Panc1 (cell line): ENCODE results near the gene ITGB3. TPM values are rescaled to one million over a fixed set of nuclear protein-coding genes. Genes with fewer than 3 reads are reported as not detected.

Experiments used
- ATAC-seq: fragments of 200-7000 bp; cut with Tn5 transposase; 2 replicates; pipeline ENCODE4 v1.9.1; 2020; ENCODE audit warnings: mild to moderate bottlenecking, moderate library complexity
- BruUV-seq: library from RNA; stranded (reverse); fragments of 400-500 nt; replicated peaks from 2 replicates; lab custom pipeline; 2021; lab: Mats Ljungman, UMichigan
- CTCF ChIA-PET: fragments of 300-600 bp; sonication (Branson Sonifier 250); formaldehyde crosslinking; loops from one replicate; lab custom pipeline; 2022; ENCODE audit warnings: antibody characterized with exemption; lab: Charles Lee
- POLR2A ChIA-PET: fragments of 300-600 bp; sonication (Branson Sonifier 250); formaldehyde crosslinking; loops from one replicate; lab custom pipeline; 2022; ENCODE audit warnings: antibody characterized with exemption; lab: Charles Lee
- DNase-seq: peaks from one replicate; pipeline ENCODE4 v3.0.0-alpha.2; 2010; ENCODE audit warnings: low read depth, low spot score
- H3K27ac ChIP-seq: 2 replicates; pipeline ENCODE4 v1.5.1; 2011; ENCODE audit warnings: mild to moderate bottlenecking, low read length, inconsistent platforms
- H3K27me3 ChIP-seq: fragments of 200-500 bp; sonication (Bioruptor generic); 2 replicates; pipeline ENCODE4 v1.6.0; 2014; ENCODE audit warnings: low read length, inconsistent platforms; ENCODE audit not compliant: control insufficient read depth, insufficient read depth
- H3K36me3 ChIP-seq: fragments of 200-500 bp; sonication (Bioruptor generic); 2 replicates; pipeline ENCODE4 v1.5.1; 2014; ENCODE audit warnings: inconsistent platforms, mild to moderate bottlenecking, low read length, moderate library complexity; ENCODE audit not compliant: control insufficient read depth, insufficient read depth
- H3K4me1 ChIP-seq: 2 replicates; pipeline ENCODE4 v1.5.1; 2011; ENCODE audit warnings: inconsistent platforms, mild to moderate bottlenecking, low read length, moderate library complexity; ENCODE audit not compliant: control insufficient read depth, insufficient read depth
- H3K4me3 ChIP-seq, 2 experiments: 2 replicates each; pipeline ENCODE4 v1.5.1; 2011 to 2012; ENCODE audit warnings: low read depth in 2 of 2, low read length in 2 of 2, mild to moderate bottlenecking in 2 of 2, inconsistent platforms in 1 of 2, moderate library complexity in 1 of 2
- H3K9me3 ChIP-seq: fragments of 200-500 bp; sonication (Bioruptor generic); 2 replicates; pipeline ENCODE4 v1.5.1; 2014; ENCODE audit warnings: low read depth, mild to moderate bottlenecking, inconsistent platforms, low read length, moderate library complexity; ENCODE audit not compliant: control insufficient read depth, insufficient read depth
- POLR2AphosphoS5 ChIP-seq: IDR thresholded peaks from 2 replicates; pipeline ENCODE4 v1.6.1; 2012; ENCODE audit warnings: mild to moderate bottlenecking, low read depth, low read length, moderate library complexity
- SIN3A ChIP-seq: IDR thresholded peaks from 2 replicates; pipeline ENCODE4 v1.6.1; 2012; ENCODE audit warnings: low read depth, mild to moderate bottlenecking, low read length, moderate library complexity, borderline replicate concordance; ENCODE audit not compliant: insufficient read depth
- TCF7L2 ChIP-seq: IDR thresholded peaks from 2 replicates; pipeline ENCODE4 v1.6.1; 2011; ENCODE audit warnings: mild to moderate bottlenecking, low read depth, low read length, inconsistent platforms
- in situ Hi-C: cut with HindIII; loops from 2 replicates; pipeline ENCODE4 v1.10.0; 2016; ENCODE audit warnings: low sequenced_read_pairs, low pct_unique_long_range_greater_than_20kb
- intact Hi-C: fragments of 100-400 bp; cut with micrococcal nuclease; formaldehyde crosslinking; loops from one replicate; pipeline ENCODE4 v1.10.0; 2022; ENCODE audit not compliant: unreplicated experiment
- total RNA-seq: library from RNA; stranded (reverse); gene quantifications from one replicate; pipeline ENCODE4 v1.2.1, GENCODE V29; 2021; ENCODE audit not compliant: unreplicated experiment
- TF ChIP-seq, protein P1 (sequence below), 2 experiments: IDR thresholded peaks; 2 replicates each; pipeline ENCODE4 v1.6.1; 2011 to 2012; ENCODE audit warnings: low read depth in 2 of 2, control low read depth in 1 of 2, low read length in 1 of 2, mild to moderate bottlenecking in 1 of 2, moderate library complexity in 1 of 2; ENCODE audit not compliant: insufficient read depth in 1 of 2
- TF ChIP-seq, protein P2 (sequence below): fragments of 450-650 bp; IDR thresholded peaks from 2 replicates; pipeline ENCODE4 v1.5.1; 2017; ENCODE audit warnings: mild to moderate bottlenecking

ITGB3 gene
- total RNA-seq, 1 experiment from 2014 or later = 17.6 TPM

DNA sequence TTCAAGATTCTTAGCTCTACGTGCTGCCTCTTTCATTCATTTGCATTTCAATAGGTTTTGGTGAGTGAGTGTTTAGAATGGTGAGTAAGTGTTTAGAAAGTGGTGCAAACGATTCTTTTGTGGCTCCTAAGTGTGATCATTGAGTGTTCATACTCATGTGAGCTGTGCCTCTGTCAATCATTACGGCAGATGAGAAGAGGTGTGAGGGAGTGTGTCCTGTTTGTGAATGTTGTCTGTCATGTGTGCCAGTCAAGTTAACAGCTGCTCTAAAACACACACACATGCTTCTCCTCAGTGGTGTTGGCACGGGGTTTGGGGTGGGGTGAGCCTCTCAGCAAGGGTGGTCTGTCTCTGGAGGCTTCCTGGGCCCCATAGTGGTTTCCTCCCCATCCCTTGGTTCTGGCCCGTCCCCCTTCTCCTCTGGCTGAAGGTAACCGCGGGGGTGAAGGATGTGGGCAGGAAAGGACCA lies 33.1 kb upstream of the ITGB3 start:
- in situ Hi-C loops = no loop called here

DNA sequence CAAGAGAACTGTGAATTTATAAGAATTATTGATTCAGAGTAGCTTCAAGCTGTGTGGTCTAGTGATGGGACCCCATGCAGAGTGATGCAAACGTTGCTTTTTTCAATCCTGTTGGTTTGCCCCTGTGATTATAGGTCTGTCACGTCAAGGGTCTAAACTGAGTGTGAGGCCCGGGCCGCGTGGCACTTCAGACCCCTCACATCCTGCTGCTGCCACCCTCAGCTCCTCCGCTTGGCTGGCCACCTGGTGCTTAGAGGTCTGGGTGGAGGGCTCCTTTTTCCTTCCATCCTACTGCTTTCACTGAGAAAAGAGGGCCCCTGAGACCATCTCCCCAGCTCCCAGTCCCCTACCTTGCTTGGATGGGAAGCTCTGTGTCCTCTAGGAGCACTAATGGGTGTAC lies 32.5 kb upstream of the ITGB3 start:
- Histone ChIP-seq H3K4me1 (peaks cover 3% of the 10 kb centered on the region; the same call in 1 of the 2 replicates), H3K36me3 (no peaks in the 10 kb centered on the region), H3K4me3 (no peak overlapping the region), H3K27ac (no peak overlapping the region), H3K27me3 (no peaks in the 10 kb centered on the region), H3K9me3 (no peaks in the 10 kb centered on the region)
- no peak for ATAC-seq
- CTCF ChIA-PET = no interaction called here
- POLR2A ChIA-PET = no interaction called here
- TF ChIP-seq SIN3A (no peak), POLR2AphosphoS5 (no peak), TCF7L2 (no peak)
- TF ChIP-seq, protein P1, sequence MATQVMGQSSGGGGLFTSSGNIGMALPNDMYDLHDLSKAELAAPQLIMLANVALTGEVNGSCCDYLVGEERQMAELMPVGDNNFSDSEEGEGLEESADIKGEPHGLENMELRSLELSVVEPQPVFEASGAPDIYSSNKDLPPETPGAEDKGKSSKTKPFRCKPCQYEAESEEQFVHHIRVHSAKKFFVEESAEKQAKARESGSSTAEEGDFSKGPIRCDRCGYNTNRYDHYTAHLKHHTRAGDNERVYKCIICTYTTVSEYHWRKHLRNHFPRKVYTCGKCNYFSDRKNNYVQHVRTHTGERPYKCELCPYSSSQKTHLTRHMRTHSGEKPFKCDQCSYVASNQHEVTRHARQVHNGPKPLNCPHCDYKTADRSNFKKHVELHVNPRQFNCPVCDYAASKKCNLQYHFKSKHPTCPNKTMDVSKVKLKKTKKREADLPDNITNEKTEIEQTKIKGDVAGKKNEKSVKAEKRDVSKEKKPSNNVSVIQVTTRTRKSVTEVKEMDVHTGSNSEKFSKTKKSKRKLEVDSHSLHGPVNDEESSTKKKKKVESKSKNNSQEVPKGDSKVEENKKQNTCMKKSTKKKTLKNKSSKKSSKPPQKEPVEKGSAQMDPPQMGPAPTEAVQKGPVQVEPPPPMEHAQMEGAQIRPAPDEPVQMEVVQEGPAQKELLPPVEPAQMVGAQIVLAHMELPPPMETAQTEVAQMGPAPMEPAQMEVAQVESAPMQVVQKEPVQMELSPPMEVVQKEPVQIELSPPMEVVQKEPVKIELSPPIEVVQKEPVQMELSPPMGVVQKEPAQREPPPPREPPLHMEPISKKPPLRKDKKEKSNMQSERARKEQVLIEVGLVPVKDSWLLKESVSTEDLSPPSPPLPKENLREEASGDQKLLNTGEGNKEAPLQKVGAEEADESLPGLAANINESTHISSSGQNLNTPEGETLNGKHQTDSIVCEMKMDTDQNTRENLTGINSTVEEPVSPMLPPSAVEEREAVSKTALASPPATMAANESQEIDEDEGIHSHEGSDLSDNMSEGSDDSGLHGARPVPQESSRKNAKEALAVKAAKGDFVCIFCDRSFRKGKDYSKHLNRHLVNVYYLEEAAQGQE (IDR thresholded peaks at IDR 0.05; ENCODE audit: insufficient read depth in 1 of 2, low read depth in 2 of 2, low read length in 1 of 2) = no peak
- TF ChIP-seq, protein P2, sequence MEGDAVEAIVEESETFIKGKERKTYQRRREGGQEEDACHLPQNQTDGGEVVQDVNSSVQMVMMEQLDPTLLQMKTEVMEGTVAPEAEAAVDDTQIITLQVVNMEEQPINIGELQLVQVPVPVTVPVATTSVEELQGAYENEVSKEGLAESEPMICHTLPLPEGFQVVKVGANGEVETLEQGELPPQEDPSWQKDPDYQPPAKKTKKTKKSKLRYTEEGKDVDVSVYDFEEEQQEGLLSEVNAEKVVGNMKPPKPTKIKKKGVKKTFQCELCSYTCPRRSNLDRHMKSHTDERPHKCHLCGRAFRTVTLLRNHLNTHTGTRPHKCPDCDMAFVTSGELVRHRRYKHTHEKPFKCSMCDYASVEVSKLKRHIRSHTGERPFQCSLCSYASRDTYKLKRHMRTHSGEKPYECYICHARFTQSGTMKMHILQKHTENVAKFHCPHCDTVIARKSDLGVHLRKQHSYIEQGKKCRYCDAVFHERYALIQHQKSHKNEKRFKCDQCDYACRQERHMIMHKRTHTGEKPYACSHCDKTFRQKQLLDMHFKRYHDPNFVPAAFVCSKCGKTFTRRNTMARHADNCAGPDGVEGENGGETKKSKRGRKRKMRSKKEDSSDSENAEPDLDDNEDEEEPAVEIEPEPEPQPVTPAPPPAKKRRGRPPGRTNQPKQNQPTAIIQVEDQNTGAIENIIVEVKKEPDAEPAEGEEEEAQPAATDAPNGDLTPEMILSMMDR = no peak
- DNase-seq = no peak
- BruUV-seq = no TSS peak
- intact Hi-C loops (no loop called here), in situ Hi-C loops (no loop called here)

More for the DNA sequence above, 33.1 kb upstream of the ITGB3 start:
- ATAC-seq (no peak), DNase-seq (no peak)
- no peak for TF ChIP-seq SIN3A
- TF ChIP-seq, protein P2 = no peak
- ChIA-PET CTCF (no interaction called here), POLR2A (interaction anchor here (0.6 kb wide), 1 partner anchor 240 kb away, joined by 8 read pairs; no protein-coding TSS in a partner anchor)
- Histone ChIP-seq H3K27me3 (no peaks in the 10 kb centered on the region), H3K4me3 (no peak overlapping the region), H3K36me3 (no peaks in the 10 kb centered on the region), H3K4me1 (peaks cover 1% of the 10 kb centered on the region; the same call in 1 of the 2 replicates), H3K9me3 (no peaks in the 10 kb centered on the region), H3K27ac (no peak overlapping the region)
- BruUV-seq = no TSS peak
- intact Hi-C loops = no loop called here
